Hematopoietic multipotent progenitor cell treated with erythropoietin and hydrocortisone succinate and interleukin-3 and kit ligand, for 8 days (in vitro differentiated cells): ENCODE data around the gene TM7SF3.
A peak's percentile ranks its signal among the peaks of the same experiment; 100 is the strongest.
"Not testable (repeated sequence)": the region's sequence is repeated elsewhere in the genome, so short reads cannot be mapped to it uniquely, and the experiment has no call there.

Source experiments
- DNase-seq: peaks from one replicate; pipeline ENCODE4 v3.0.0-alpha.2; 2015

The TM7SF3 gene

GRCh38 chr12:27014085-27014858 lies at the start of gene TM7SF3:
TM7SF3 (minus strand) TSS chr12:27014384; CDS start chr12:27014168, 216 bp downstream.
- peak; percentile 97 for DNase-seq

GRCh38 chr12:27063250-27063851 lies 49.2 kb upstream of the TM7SF3 start:
- no peak for DNase-seq

GRCh38 chr12:27061317-27061716 lies 47.1 kb upstream of the TM7SF3 start:
- no peak for DNase-seq

DNA sequence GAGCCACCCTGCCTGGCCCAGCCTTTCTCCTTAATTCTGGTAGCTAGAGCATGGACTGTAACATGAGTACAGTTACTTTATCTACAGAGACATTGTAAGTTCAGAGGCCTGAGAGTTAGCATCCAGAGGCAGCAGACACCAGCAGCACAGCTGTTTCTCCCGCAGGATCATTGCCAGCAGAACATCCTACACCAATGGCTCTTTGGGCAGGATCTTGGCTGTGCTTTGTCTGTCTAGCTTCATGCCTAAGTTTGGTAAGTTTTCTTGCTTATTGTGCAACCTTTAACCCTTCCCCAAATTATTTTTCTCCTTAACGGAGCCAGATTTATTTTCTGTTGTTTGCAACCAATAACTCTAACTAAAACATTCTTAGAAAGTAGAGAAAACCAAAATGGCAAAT lies 46.6 kb upstream of the TM7SF3 start:
- DNase-seq: no peak

GRCh38 chr12:27057543-27057942 lies 43.4 kb upstream of the TM7SF3 start:
- DNase-seq: no peak

DNA sequence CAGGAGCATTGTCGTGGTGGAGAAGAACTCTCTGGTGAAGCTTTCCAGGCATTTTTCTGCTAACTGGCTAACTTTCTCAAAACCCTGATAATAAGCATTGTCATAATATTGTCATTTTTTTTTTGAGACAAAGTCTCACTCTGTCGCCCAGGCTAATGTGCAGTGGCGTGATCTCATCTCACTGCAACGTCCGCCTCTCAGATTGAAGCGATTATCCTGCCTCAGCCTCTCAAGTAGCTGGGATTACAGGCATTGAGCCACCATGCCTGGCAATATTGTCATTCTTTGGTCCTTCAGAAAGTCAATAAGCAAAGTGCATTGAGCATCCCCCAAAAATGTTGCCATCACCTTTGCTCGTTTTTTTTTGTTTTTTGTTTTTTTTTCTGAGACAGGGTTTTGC lies 41.8 kb upstream of the TM7SF3 start:
- DNase-seq: no peak

- no peak for DNase-seq
These were observed 38.6 kb upstream of the TM7SF3 start for GRCh38 chr12:27052742-27053141.

GRCh38 chr12:27052176-27052575 lies 38.0 kb upstream of the TM7SF3 start:
- no peak for DNase-seq

- peak; percentile 55 for DNase-seq
These were observed 34.9 kb upstream of the TM7SF3 start for GRCh38 chr12:27048822-27049752.

- not testable (repeated sequence) for DNase-seq
These were observed 27.8 kb upstream of the TM7SF3 start for GRCh38 chr12:27042018-27042417.

- DNase-seq: not testable (repeated sequence)
These were observed 26.5 kb upstream of the TM7SF3 start for GRCh38 chr12:27040637-27041036.

DNA sequence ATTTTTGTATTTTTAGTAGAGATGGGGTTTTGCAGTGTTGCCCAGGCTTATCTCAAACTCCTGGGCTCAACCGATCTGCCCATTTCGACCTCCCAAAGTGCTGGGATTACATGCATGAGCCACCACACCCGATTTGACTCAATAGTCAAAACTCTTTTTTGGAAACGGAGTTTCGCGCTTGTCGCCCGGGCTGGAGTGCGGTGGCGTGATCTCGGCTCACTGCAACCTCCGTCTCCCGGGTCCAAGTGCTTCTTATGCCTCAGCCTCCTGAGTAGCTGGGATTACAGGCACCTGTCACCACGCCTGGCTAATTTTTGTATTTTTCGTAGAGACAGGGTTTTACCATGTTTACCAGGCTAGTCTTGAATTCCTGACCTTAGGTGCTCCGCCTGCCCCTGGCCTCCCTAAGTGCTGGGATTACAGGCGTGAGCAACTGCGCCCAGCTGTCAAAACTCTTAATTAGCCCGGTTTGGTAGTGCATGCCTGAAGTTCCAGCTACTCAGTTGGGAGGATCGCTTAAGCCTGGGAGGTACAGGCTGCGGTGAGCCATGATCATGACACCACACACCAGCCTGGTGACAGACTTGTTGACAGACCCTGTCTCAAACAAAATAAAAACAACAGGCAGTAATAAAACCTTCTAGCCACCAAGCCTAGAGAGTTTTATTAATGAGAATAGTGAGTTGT lies 20.6 kb upstream of the TM7SF3 start:
- DNase-seq: no peak

DNA sequence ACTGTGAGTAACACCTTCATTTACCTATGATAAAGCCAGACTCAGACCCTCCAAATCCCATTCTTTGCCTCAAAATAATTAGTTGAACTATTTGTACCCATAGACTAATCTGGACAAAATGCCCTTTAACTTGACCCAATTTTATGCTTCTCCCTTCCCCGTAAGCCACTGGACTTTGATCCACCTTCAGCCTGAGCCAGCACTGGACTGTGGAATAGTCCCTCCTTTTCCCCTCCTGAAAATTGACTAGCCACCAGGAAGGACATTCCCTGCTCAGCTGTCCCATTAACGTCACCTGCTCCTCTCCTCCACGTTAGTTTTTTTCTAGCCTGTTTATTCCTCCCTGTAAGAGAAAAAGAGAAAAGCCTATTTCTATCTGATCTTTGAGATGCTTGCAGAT lies 18.5 kb upstream of the TM7SF3 start:
- DNase-seq: no peak

DNA sequence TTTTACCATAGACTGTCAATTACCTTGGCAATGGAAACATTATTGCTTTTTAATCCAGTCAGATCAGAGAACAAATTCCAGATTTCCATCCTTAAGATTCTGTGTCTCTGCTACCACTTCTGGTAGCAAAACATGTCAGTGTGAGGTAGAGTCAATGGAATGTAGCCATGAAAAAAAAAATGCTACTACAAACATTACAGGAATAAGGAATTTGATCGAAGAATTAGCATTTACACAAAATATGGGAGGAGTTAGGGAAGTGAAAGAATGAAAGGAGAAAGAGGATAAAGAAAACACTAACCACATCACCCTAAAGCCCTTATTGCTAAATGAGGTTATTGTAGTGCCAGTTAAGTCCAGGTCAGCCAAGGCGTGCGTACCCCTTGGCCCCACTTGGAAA lies 17.3 kb upstream of the TM7SF3 start:
- no peak for DNase-seq

DNA sequence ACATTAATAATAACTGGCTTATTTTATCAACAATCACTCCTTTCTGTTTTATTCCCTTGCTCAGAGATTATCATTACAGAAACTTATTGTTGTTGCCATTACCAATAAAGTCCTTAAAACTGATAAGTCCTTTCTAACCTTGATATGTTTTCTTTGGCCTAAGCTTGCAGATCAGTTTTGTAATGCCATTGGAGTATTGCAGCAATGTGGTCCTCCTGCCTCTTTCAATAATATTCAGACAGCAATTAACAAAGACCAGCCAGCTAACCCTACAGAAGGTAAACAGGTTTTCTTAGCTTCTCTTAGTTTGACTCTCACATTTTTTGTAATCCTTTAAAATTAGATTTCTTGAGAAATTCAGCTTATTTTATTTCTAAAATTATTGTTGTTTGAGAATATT lies 12.1 kb upstream of the TM7SF3 start:
- no peak for DNase-seq

GRCh38 chr12:27025116-27025515 lies 10.9 kb upstream of the TM7SF3 start:
- no peak for DNase-seq

GRCh38 chr12:27024291-27024690 lies 10.1 kb upstream of the TM7SF3 start:
- DNase-seq: no peak

GRCh38 chr12:27020761-27021160 lies 6.6 kb upstream of the TM7SF3 start:
- no peak for DNase-seq

- no peak for DNase-seq
These were observed 3.9 kb upstream of the TM7SF3 start for GRCh38 chr12:27018037-27018436.

DNA sequence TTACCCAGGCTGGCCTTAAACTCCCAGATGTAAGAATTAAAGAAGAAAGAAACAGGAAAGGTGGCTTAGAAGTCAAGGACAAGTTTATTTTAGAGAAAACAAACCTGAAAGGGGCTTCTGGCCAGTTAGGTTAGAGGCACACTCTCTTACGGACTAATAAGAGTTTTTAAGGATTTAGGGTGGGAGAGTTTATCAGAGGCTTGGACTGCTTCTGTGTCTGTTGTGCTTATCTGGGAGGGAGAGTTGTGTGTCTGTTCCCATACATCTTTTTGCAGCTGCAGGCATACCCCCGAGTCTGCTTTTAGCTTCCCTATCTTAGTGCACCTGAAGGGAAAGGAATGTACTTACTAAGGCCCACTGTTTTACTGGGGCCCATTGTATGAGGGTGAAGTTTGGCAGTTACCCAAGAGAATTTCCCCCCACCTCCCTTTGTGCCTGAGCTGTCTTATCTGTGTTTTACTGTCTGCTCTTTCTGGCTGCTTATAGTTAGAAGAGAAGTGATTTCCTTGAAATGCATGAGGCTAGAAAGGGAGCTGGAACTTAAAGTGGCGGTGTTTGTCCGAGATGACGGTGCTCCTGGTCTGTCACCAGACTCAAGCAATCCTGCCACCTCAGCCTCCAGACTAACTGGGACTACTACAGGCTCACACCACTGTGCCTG lies 3.1 kb upstream of the TM7SF3 start:
- DNase-seq: peak; percentile 92

- peak; percentile 77 for DNase-seq
These were observed 1.5 kb upstream of the TM7SF3 start for GRCh38 chr12:27015730-27016076.
